ENCODE results near the gene TOR2A. TPM values are rescaled to one million over a fixed set of nuclear protein-coding genes. Genes with fewer than 3 reads are reported as not detected.

TOR2A gene
- total RNA-seq, 1 donor, result 4.8 TPM

- TF ChIP-seq CTCF (IDR thresholded peaks at IDR 0.05; ENCODE audit: insufficient read depth, low read length), result no peak
- no peak overlapping the region for H3K4me3 ChIP-seq (ENCODE audit: low read depth, low read length)
- no peak for DNase-seq (ENCODE audit: low read depth)
These were observed 27.3 kb downstream of the TOR2A start for GRCh38 chr9:127707766-127708165.

- no peak for TF ChIP-seq CTCF (IDR thresholded peaks at IDR 0.05; ENCODE audit: insufficient read depth, low read length)
- no peak for DNase-seq (ENCODE audit: low read depth)
- no peak within 1 kb of the TSS for H3K4me3 ChIP-seq (ENCODE audit: low read depth, low read length)
These were observed 28.3 kb downstream of the TOR2A start, which contains the start of gene CFAP157 for GRCh38 chr9:127706836-127707241. TSS of gene CFAP157 (plus strand) at chr9:127706988. CDS start at chr9:127707032, 44 bp downstream.

- TF ChIP-seq CTCF (IDR thresholded peaks at IDR 0.05; ENCODE audit: insufficient read depth, low read length), result no peak
- no peak overlapping the region for H3K4me3 ChIP-seq (ENCODE audit: low read depth, low read length)
- no peak for DNase-seq (ENCODE audit: low read depth)
These were observed 29.3 kb downstream of the TOR2A start for GRCh38 chr9:127705577-127706379.

GRCh38 chr9:127703289-127703946 lies 31.7 kb downstream of the TOR2A start:
- no peak overlapping the region for H3K4me3 ChIP-seq (ENCODE audit: low read depth, low read length)
- no peak for TF ChIP-seq CTCF (IDR thresholded peaks at IDR 0.05; ENCODE audit: insufficient read depth, low read length)
- DNase-seq (ENCODE audit: low read depth), result no peak

GRCh38 chr9:127700594-127701255 lies 34.4 kb downstream of the TOR2A start:
- DNase-seq (ENCODE audit: low read depth), result no peak
- TF ChIP-seq CTCF (IDR thresholded peaks at IDR 0.05; ENCODE audit: insufficient read depth, low read length), result no peak
- H3K4me3 ChIP-seq (ENCODE audit: low read depth, low read length), result no peak overlapping the region

- H3K4me3 ChIP-seq (ENCODE audit: low read depth, low read length), result no peak overlapping the region
- no peak for TF ChIP-seq CTCF (IDR thresholded peaks at IDR 0.05; ENCODE audit: insufficient read depth, low read length)
- DNase-seq (ENCODE audit: low read depth), result no peak
These were observed 35.0 kb downstream of the TOR2A start for GRCh38 chr9:127700140-127700539.
